ENCODE results near the gene PARP3. TPM values are rescaled to one million over a fixed set of nuclear protein-coding genes. Genes with fewer than 3 reads are reported as not detected.

Gene PARP3
- polyA plus RNA-seq, 2 of the 4 experiments (the other 2 are of a cell fraction), result 7.6 to 11.0 TPM

GRCh38 chr3:51997935-51998596 is 55.9 kb downstream of the PARP3 start:
- ATAC-seq (no peak), FAIRE-seq (no peak), DNase-seq (ENCODE audit: low read depth in 1 of 2, low spot score in 1 of 2) (no peak)
- TF ChIP-seq POLR2AphosphoS2 (conservative IDR thresholded peaks at IDR 0.05; ENCODE audit: low read length), result no peak
- TF ChIP-seq FOSL2 (IDR thresholded peaks at IDR 0.05), result no peak
- TF ChIP-seq FOSL2 (CRISPR knock-in tag; IDR thresholded peaks at IDR 0.05), result peak; percentile 43; the same call in 1 of the 2 replicates
- Histone ChIP-seq H3K27ac (no peak overlapping the region), H3K4me1 (peaks cover 23% of the 10 kb centered on the region; the same call in 2 of the 3 replicates), H3K4me2 (no peak overlapping the region), H3K4me3 (no peak overlapping the region), H3K9me3 (no peaks in the 10 kb centered on the region)
- POLR2A ChIA-PET, result no interaction called here
- 42% methylated on average over 7 of the region's 7 CpGs for WGBS (ENCODE audit: missing lambda C conversion rate)
- CTCF ChIA-PET, result interaction anchor here (0.6 to 2.2 kb wide), 6 partner anchors 48 to 147 kb away, joined by 3 to 9 read pairs (median 6); partner anchors contain the start of gene DUSP7

Small RNA genes within 50 kb of the gene (small RNA-seq; reads per million reads assigned to genes)
- gene AC115284.1, result 0 reads per million in 6 experiments

Other genes with a start within 250 kb of the PARP3 start
- gene GRM2, start 235.3 kb upstream of the PARP3 start, polyA plus RNA-seq (2011; rRNA removed), result not detected in 2 replicates
- 0.01 to 0.03 TPM (median 0.03 TPM) in 3 replicates for gene GRM2, start 235.3 kb upstream of the PARP3 start, polyA plus RNA-seq (2017; fragmentation: RNase III; extraction: RNeasy Plus Mini Kit Qiagen cat#74134 plus additional on column Dnase treatment)
- gene IQCF6, start 163.1 kb upstream of the PARP3 start, polyA plus RNA-seq (2011; rRNA removed), result not detected in 2 replicates
- gene IQCF6, start 163.1 kb upstream of the PARP3 start, polyA plus RNA-seq (2017; fragmentation: RNase III; extraction: RNeasy Plus Mini Kit Qiagen cat#74134 plus additional on column Dnase treatment), result not detected in 3 replicates
- gene IQCF2, start 80.7 kb upstream of the PARP3 start, polyA plus RNA-seq (2011; rRNA removed), result not detected in 2 replicates
- gene IQCF2, start 80.7 kb upstream of the PARP3 start, polyA plus RNA-seq (2017; fragmentation: RNase III; extraction: RNeasy Plus Mini Kit Qiagen cat#74134 plus additional on column Dnase treatment), result not detected in 3 replicates
- gene IQCF5, start 66.8 kb upstream of the PARP3 start, polyA plus RNA-seq (2011; rRNA removed), result not detected in 2 replicates
- gene IQCF5, start 66.8 kb upstream of the PARP3 start, polyA plus RNA-seq (2017; fragmentation: RNase III; extraction: RNeasy Plus Mini Kit Qiagen cat#74134 plus additional on column Dnase treatment), result not detected in 3 replicates
- gene IQCF1, start 39.0 kb upstream of the PARP3 start, polyA plus RNA-seq (2011; rRNA removed), result not detected in 2 replicates
- gene IQCF1, start 39.0 kb upstream of the PARP3 start, polyA plus RNA-seq (2017; fragmentation: RNase III; extraction: RNeasy Plus Mini Kit Qiagen cat#74134 plus additional on column Dnase treatment), result not detected in 3 replicates
- gene RRP9, start 459 bp upstream of the PARP3 start, polyA plus RNA-seq (2011; rRNA removed), result 17.0 TPM in 2 replicates
- gene RRP9, start 459 bp upstream of the PARP3 start, polyA plus RNA-seq (2017; fragmentation: RNase III; extraction: RNeasy Plus Mini Kit Qiagen cat#74134 plus additional on column Dnase treatment), result 31.3 to 35.1 TPM (median 34.3 TPM) in 3 replicates
- gene GPR62, start 13.0 kb downstream of the PARP3 start, polyA plus RNA-seq (2011; rRNA removed), result not detected in 2 replicates
- gene GPR62, start 13.0 kb downstream of the PARP3 start, polyA plus RNA-seq (2017; fragmentation: RNase III; extraction: RNeasy Plus Mini Kit Qiagen cat#74134 plus additional on column Dnase treatment), result 0.05 TPM in 1 of 3 replicates, not detected in the others
- 8.6 and 9.3 TPM in 2 replicates for gene PCBP4, start 25.1 kb downstream of the PARP3 start, polyA plus RNA-seq (2011; rRNA removed)
- 10.9 to 11.5 TPM (median 11.0 TPM) in 3 replicates for gene PCBP4, start 25.1 kb downstream of the PARP3 start, polyA plus RNA-seq (2017; fragmentation: RNase III; extraction: RNeasy Plus Mini Kit Qiagen cat#74134 plus additional on column Dnase treatment)
- gene ABHD14B, start 31.7 kb downstream of the PARP3 start, polyA plus RNA-seq (2011; rRNA removed), result 37.9 and 39.7 TPM in 2 replicates
- 23.2 to 27.2 TPM (median 23.5 TPM) in 3 replicates for gene ABHD14B, start 31.7 kb downstream of the PARP3 start, polyA plus RNA-seq (2017; fragmentation: RNase III; extraction: RNeasy Plus Mini Kit Qiagen cat#74134 plus additional on column Dnase treatment)
- gene ABHD14A, start 32.7 kb downstream of the PARP3 start, polyA plus RNA-seq (2011; rRNA removed), result 6.3 and 7.5 TPM in 2 replicates
- gene ABHD14A, start 32.7 kb downstream of the PARP3 start, polyA plus RNA-seq (2017; fragmentation: RNase III; extraction: RNeasy Plus Mini Kit Qiagen cat#74134 plus additional on column Dnase treatment), result 9.1 to 9.5 TPM (median 9.5 TPM) in 3 replicates
- gene ACY1, start 41.2 kb downstream of the PARP3 start, polyA plus RNA-seq (2011; rRNA removed), result 21.1 and 25.1 TPM in 2 replicates
- 19.9 to 21.4 TPM (median 20.7 TPM) in 3 replicates for gene ACY1, start 41.2 kb downstream of the PARP3 start, polyA plus RNA-seq (2017; fragmentation: RNase III; extraction: RNeasy Plus Mini Kit Qiagen cat#74134 plus additional on column Dnase treatment)
- gene RPL29, start 53.5 kb downstream of the PARP3 start, polyA plus RNA-seq (2011; rRNA removed), result 808 and 909 TPM in 2 replicates
- gene RPL29, start 53.5 kb downstream of the PARP3 start, polyA plus RNA-seq (2017; fragmentation: RNase III; extraction: RNeasy Plus Mini Kit Qiagen cat#74134 plus additional on column Dnase treatment), result 1,098 to 1,170 TPM (median 1,152 TPM) in 3 replicates
- gene DUSP7, start 114.2 kb downstream of the PARP3 start, polyA plus RNA-seq (2011; rRNA removed), result 3.9 and 4.4 TPM in 2 replicates
- 4.8 TPM in 3 replicates for gene DUSP7, start 114.2 kb downstream of the PARP3 start, polyA plus RNA-seq (2017; fragmentation: RNase III; extraction: RNeasy Plus Mini Kit Qiagen cat#74134 plus additional on column Dnase treatment)
- 9.4 and 9.8 TPM in 2 replicates for gene POC1A, start 212.1 kb downstream of the PARP3 start, polyA plus RNA-seq (2011; rRNA removed)
- 13.8 to 14.9 TPM (median 14.1 TPM) in 3 replicates for gene POC1A, start 212.1 kb downstream of the PARP3 start, polyA plus RNA-seq (2017; fragmentation: RNase III; extraction: RNeasy Plus Mini Kit Qiagen cat#74134 plus additional on column Dnase treatment)

Data from A549 (cell line).